ENCODE data around the gene ASIC4. TPM values are rescaled to one million over a fixed set of nuclear protein-coding genes. Genes with fewer than 3 reads are reported as not detected.

Gene ASIC4
- total and polyA plus RNA-seq, 2 of the 8 experiments (the other 6 are each of a cell fraction or from before 2014, with no cell fraction given) = 0.12 to 0.22 TPM

- TF ChIP-seq CHD7 (IDR thresholded peaks at IDR 0.05; ENCODE audit: insufficient replicate concordance, low read length) = no peak
- TF ChIP-seq TBP (IDR thresholded peaks at IDR 0.05; ENCODE audit: low read depth, low read length) = no peak
- no peak for TF ChIP-seq TEAD4 (IDR thresholded peaks at IDR 0.05; ENCODE audit: low read depth, low read length)
- no peak for TF ChIP-seq NRF1 (IDR thresholded peaks at IDR 0.05; ENCODE audit: low read depth, low read length)
- no peak for TF ChIP-seq TAF1 (IDR thresholded peaks at IDR 0.05; ENCODE audit: low read depth, low read length)
- no peak for TF ChIP-seq SRF (IDR thresholded peaks at IDR 0.05; ENCODE audit: low read depth, low read length)
- no peak for TF ChIP-seq CBX5 (IDR thresholded peaks at IDR 0.05; ENCODE audit: low read depth, low read length)
- TF ChIP-seq SUZ12 (IDR thresholded peaks at IDR 0.05; ENCODE audit: low read length) = no peak
- no peak for TF ChIP-seq YY1 (IDR thresholded peaks at IDR 0.05; ENCODE audit: low read depth, low read length)
- TF ChIP-seq POLR2AphosphoS5 (IDR thresholded peaks at IDR 0.05; ENCODE audit: low read depth, low read length) = no peak
Observed at GRCh38 chr2:219557791-219558785, 43.8 kb downstream of the ASIC4 start (continued).
